ENCODE data around the gene C19orf47.

- TF ChIP-seq CTCF (conservative IDR thresholded peaks at IDR 0.05 in 1 of 2, IDR thresholded peaks at IDR 0.05 in 1 of 2; ENCODE audit: extremely low read depth in 1 of 2, insufficient read depth in 1 of 2, low read depth in 1 of 2, low read length in 2 of 2) (no peak), EZH2 (IDR thresholded peaks at IDR 0.05; ENCODE audit: borderline replicate concordance, low read length) (no peak)
Measured at GRCh38 chr19:40315812-40316470, 32.3 kb downstream of the C19orf47 start.

Data from mammary epithelial cell (primary cell).